Ishikawa (cell line): Measurements from ENCODE around the gene ATP5F1D.

Experiments used
- CREB1 ChIP-seq: IDR thresholded peaks from 2 replicates; pipeline ENCODE4 v1.6.1; 2012; ENCODE audit warnings: low read depth
- NFIC ChIP-seq: IDR thresholded peaks from 2 replicates; pipeline ENCODE4 v1.6.1; 2012

DNA sequence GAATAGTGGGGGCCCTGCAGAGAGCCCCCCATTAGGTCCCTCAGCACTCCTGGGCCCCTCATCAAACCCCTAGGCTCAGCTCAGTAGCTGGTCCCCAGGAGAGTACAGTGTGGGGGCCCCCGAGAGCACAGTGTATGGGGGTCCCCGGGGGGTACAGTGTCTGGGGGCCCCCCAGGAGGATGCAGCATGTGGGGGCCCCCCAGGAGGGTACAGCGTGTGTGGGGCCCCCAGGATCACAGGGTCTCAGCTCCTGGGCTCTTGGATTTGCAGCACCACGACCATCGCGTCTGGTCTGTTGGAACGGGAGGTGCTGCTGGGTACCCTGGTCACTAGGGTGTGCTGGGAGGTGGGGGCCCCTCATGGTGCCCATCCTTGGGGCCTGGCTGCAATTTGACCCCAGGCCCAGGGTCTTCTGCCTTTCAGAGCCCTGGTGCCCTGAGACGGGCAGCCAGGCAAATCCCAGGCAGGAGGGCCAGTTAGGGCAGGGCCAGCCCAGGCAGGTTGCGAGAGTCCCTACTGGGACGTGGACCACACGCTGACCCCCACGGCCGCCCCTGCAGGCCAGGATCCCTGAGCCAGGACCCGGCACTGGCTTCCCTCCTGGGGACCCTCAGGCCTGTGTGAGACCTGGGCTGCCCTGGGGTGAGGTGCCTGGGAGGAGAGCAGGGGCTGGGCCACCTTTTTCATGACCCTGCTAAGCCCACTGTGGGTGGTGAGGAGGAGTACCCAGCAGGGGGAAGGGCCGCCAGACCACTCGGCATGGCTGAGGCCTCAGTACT, 17.3 kb upstream of the ATP5F1D start:
- no peak for TF ChIP-seq CREB1
- no peak for TF ChIP-seq NFIC
